ENCODE data around the gene MAP2K3. TPM values are rescaled to one million over a fixed set of nuclear protein-coding genes. Genes with fewer than 3 reads are reported as not detected.

Gene MAP2K3
- total and polyA plus RNA-seq, 2 of the 8 experiments (the other 6 are each of a cell fraction or from before 2014, with no cell fraction given), result 16.9 to 33.5 TPM

- H2BK5ac ChIP-seq (ENCODE audit: low read depth, low read length), result no peak overlapping the region
- H3K23me2 ChIP-seq (ENCODE audit: low read depth, low read length), result no peaks in the 10 kb centered on the region
- H3K56ac ChIP-seq (replicated peaks; ENCODE audit: insufficient read length, low read depth, low read length), result no peak overlapping the region
- H3K14ac ChIP-seq (ENCODE audit: insufficient read length), result no peak overlapping the region
- POLR2A ChIA-PET (ENCODE audit: partially characterized antibody), result interaction anchor here (1.6 kb wide), 1 partner anchor 14 kb away, joined by 4 read pairs; no protein-coding TSS in a partner anchor
- H3K4ac ChIP-seq (replicated peaks; ENCODE audit: insufficient read length, low read depth, low read length), result no peak overlapping the region
- no peak overlapping the region for H2AK5ac ChIP-seq (ENCODE audit: low read depth, low read length)
- no peak overlapping the region for H4K91ac ChIP-seq (replicated peaks; ENCODE audit: insufficient read length, low read length)
- DNase-seq (ENCODE audit: low read depth in 1 of 2, low spot score in 2 of 2), result no peak
- no peak overlapping the region for H2BK20ac ChIP-seq (ENCODE audit: low read length)
- H3K27ac ChIP-seq (ENCODE audit: low read depth, low read length), result no peak overlapping the region
- no peaks in the 10 kb centered on the region for H3K4me1 ChIP-seq (replicated peaks in 1 of 4; ENCODE audit: control insufficient read depth in 3 of 4, insufficient read depth in 4 of 4, low read length in 3 of 4)
- H3K4me3 ChIP-seq (ENCODE audit: extremely low read depth in 1 of 4, insufficient read depth in 2 of 4, low read depth in 3 of 4, low read length in 4 of 4), result no peak overlapping the region
- CTCF ChIA-PET (ENCODE audit: partially characterized antibody), result interaction anchor here (0.6 to 1.7 kb wide), 2 partner anchors 10 to 21 kb away, joined by 3 to 4 read pairs; no protein-coding TSS in a partner anchor
- H3K79me2 ChIP-seq (ENCODE audit: control insufficient read depth in 1 of 2, insufficient read depth in 2 of 2, low read length in 2 of 2), result no peaks in the 10 kb centered on the region
- H2BK12ac ChIP-seq (ENCODE audit: low read depth, low read length), result no peak overlapping the region
- no peak overlapping the region for H3K23ac ChIP-seq (ENCODE audit: insufficient read length)
- 77% methylated on average over 31 of the region's 31 CpGs; no CpG with 5 or more reads in 1 of the 2 experiments for WGBS, 2 experiments (ENCODE audit: extremely low coverage in 1 of 2, insufficient coverage in 1 of 2, insufficient read length in 1 of 2, insufficient replicate concordance in 2 of 2, low coverage in 1 of 2, low lambda C conversion rate in 2 of 2, missing lambda C conversion rate in 1 of 2)
- no peak overlapping the region for H3K4me2 ChIP-seq (ENCODE audit: insufficient read depth in 1 of 2, low read depth in 2 of 2, low read length in 2 of 2)
- H4K5ac ChIP-seq (ENCODE audit: insufficient read length, low read depth, low read length), result no peak overlapping the region
- H3K79me1 ChIP-seq (ENCODE audit: low read depth, low read length), result peaks cover 3% of the 10 kb centered on the region; the same call in 1 of the 2 replicates
- no peak overlapping the region for H3K18ac ChIP-seq (ENCODE audit: extremely low read depth, low read length)
- no peaks in the 10 kb centered on the region for H3K27me3 ChIP-seq (replicated peaks in 1 of 4; ENCODE audit: control insufficient read depth in 3 of 4, extremely low read depth in 1 of 4, insufficient read depth in 3 of 4, low read length in 3 of 4)
- peaks cover 0 to 5% (median 0%) of the 10 kb centered on the region in 4 experiments; a peak in 3 of 8 replicates for H3K36me3 ChIP-seq (ENCODE audit: control insufficient read depth in 2 of 4, insufficient read depth in 4 of 4, low read length in 3 of 4)
- peaks cover 28 to 79% of the 10 kb centered on the region in 2 experiments for H3K9me3 ChIP-seq (ENCODE audit: insufficient read depth in 2 of 2, low read depth in 1 of 2, low read length in 1 of 2)
- no peak overlapping the region; the same call in 1 of the 2 replicates for H4K8ac ChIP-seq (ENCODE audit: extremely low read depth, insufficient read depth, low read length)
- H3K9ac ChIP-seq (replicated peaks in 1 of 4; ENCODE audit: extremely low read depth in 1 of 4, low read depth in 3 of 4, low read length in 3 of 4), result no peak overlapping the region
- no peak for FAIRE-seq
- H2BK15ac ChIP-seq (ENCODE audit: low read length), result no peak overlapping the region
- no peak overlapping the region for H2BK120ac ChIP-seq (replicated peaks; ENCODE audit: low read depth, low read length)
- peaks cover 0 to 6% of the 10 kb centered on the region in 2 experiments for H4K20me1 ChIP-seq (replicated peaks in 1 of 2; ENCODE audit: control insufficient read depth in 1 of 2, insufficient read depth in 2 of 2, low read length in 2 of 2)
- no peak overlapping the region for H2AFZ ChIP-seq (ENCODE audit: low read length)
- no peak for TF ChIP-seq BRCA1 (IDR thresholded peaks at IDR 0.05; ENCODE audit: low read depth, low read length)
- TF ChIP-seq TBP (IDR thresholded peaks at IDR 0.05; ENCODE audit: low read depth, low read length), result no peak
- TF ChIP-seq E2F6 (IDR thresholded peaks at IDR 0.05), result no peak
- TF ChIP-seq BCL11A (IDR thresholded peaks at IDR 0.05; ENCODE audit: low read depth in 2 of 2, low read length in 2 of 2), result no peak
- TF ChIP-seq NRF1 (IDR thresholded peaks at IDR 0.05; ENCODE audit: low read depth, low read length), result no peak
- no peak for TF ChIP-seq PHF8 (conservative IDR thresholded peaks at IDR 0.05; ENCODE audit: low read depth, low read length)
- TF ChIP-seq CBX5 (IDR thresholded peaks at IDR 0.05; ENCODE audit: low read depth, low read length), result no peak
- no peak for TF ChIP-seq EZH2 (IDR thresholded peaks at IDR 0.05; ENCODE audit: low read depth, low read length, severe bottlenecking)
- TF ChIP-seq CREB1 (IDR thresholded peaks at IDR 0.05), result no peak
- TF ChIP-seq FOSL1 (IDR thresholded peaks at IDR 0.05; ENCODE audit: insufficient read depth, low read depth, low read length), result no peak
- TF ChIP-seq POU5F1 (IDR thresholded peaks at IDR 0.05; ENCODE audit: low read depth, low read length), result no peak
Observed at GRCh38 chr17:21300601-21301571, 16.4 kb downstream of the MAP2K3 start.
